CD1c-positive myeloid dendritic cell (primary cell): ENCODE results near the gene ALK.
"Not testable (repeated sequence)": the region's sequence is repeated elsewhere in the genome, so short reads cannot be mapped to it uniquely, and the experiment has no call there.

Source experiments
- DNase-seq: peaks from one replicate; pipeline ENCODE4 v3.0.0-alpha.2; 2016; ENCODE audit errors: extremely low spot score

The ALK gene

DNA sequence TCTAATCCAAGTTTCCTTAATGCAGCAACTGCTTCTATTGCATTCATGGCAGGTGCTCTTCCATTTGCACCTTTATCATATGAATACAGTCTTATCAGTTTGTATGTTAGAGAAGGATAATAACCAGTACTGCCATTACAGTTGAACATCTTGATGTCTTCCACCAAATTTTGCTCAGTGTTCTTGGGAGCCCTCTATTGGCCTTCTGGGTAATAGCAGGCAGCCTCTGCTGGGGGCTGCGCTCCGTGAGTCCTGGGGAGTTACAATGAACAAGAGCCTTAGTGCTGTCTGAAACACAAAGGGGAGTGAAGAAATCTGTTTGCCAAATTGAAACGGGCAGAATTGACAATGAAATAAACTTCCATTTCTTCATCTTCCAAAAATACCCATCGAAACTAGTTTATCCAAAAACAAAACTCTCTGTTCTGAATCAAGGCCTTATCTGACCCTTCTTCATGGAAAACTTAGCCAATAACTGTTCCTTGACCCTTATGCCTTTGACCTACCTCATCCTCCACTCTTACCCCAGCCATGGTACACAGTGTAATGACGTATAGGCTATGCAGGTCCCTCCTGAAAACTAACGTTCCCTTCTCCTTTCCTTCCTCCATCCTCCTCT lies 79.9 kb downstream of the ALK start:
- peak; percentile 41 for DNase-seq

DNA sequence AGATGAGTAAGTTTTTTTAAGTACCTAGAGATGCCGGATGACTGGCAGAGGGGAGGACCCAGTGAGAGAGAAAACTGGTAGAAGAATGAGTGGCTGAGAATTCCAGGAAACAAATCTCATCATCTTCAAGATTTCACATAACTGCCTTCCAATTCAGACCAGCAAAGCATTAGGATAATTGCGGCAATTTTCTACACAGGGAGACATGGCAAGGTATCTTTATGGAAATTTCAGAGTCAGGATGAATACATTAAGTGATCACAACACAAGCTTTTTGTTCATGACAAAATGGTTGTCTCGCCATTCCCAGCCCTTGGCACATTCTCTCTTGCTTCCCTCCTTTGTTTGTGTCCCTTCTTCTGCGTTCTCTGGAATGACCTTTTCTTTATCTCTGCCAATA lies 82.1 kb downstream of the ALK start:
- DNase-seq: no peak

DNA sequence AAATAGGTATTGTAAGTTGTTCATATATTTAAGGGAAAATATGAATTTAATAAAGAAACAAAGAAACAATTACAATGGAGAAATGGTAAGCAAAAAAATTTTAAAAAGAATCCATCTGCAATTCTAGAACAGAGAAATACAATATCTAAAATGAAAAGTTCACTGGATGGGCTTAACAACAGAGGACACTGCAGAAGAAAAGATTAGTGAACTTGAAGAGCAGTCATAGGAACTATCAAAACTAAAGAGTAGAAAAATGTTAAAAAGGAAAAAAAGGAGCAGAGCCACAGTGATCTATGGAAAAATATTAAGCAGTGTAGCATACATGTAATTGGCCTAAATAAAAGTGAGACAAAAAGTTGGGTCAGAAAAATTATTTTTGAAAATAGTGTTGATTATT lies 83.5 kb downstream of the ALK start:
- DNase-seq: no peak

DNA sequence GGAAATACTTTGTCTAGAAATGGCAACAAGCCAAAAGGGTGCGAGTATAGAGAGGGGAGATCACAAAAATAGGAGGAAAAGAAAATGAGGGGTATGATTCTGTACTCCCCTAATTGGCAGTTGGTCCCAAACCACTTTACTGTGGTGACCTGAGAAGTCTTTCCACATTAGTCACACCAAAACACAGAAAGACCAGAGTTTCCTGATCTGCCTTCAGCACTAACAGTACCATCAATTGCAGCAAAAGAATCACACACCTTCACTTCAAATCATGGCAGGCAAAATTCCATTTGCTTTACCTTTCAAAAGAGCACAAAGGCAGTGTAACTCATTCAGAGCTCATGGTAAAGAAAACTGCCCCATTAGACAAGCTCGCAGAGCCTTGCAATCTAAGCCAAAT lies 86.8 kb downstream of the ALK start:
- DNase-seq: no peak

DNA sequence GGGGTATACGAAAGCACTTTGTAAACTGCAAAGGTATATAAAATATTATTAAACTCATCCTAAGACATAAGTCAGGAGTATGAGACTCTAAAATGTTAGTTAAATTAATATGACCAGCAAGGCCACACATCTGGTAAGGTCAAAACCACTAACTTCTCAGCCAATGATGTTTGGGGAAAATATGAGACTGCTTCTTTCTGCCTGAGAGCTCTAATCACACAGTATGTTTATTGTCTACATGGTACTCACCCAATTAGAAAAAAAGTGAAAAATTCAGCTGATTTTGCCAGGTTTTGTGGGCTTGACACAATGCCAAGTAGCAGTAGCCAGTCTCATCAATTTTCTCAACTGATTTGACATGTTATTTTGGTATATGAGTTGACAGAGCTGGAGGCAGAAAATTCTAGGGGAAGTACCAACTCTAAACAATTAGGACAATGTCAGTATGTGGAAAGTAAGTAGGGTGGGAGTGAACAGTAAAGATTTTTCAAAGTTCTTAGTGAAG lies 87.3 kb downstream of the ALK start:
- no peak for DNase-seq

DNA sequence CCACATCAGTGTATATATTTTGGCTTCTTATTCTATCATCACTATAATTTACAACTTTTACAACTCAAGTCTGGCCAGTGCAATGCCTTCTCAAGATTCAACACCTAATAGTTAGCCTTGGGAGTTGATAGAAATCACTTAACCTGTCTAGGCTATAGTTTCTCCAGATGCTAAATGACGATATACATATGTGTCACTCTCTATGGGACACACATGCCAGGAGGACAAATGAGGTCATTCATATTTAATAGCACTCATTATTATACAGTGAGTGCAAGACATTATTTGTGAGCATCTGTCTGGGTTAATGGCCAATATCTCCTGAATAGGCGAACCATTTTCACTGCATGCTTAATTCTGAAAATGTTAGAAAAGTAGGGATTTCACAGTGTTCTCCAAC lies 89.8 kb downstream of the ALK start:
- DNase-seq: no peak

DNA sequence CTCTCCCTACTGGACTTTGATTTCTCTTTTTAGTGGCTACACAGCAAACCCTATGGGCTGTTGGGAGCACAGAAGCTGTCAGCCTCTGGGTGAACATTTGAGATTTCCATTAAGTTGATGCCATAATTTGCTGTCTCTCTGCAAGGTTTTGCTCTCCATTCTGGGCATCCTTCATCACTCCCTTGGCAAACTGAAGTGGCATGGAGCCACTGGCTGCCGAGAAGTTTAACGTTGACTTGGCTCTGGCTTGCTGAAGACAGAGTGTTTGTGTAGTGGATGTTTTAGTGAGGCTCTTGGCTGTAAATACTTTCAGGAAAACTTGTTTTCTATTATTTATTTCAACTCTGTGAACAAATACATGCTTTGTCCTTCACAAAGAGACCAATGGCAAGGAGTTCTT lies 91.5 kb downstream of the ALK start:
- DNase-seq: no peak

DNA sequence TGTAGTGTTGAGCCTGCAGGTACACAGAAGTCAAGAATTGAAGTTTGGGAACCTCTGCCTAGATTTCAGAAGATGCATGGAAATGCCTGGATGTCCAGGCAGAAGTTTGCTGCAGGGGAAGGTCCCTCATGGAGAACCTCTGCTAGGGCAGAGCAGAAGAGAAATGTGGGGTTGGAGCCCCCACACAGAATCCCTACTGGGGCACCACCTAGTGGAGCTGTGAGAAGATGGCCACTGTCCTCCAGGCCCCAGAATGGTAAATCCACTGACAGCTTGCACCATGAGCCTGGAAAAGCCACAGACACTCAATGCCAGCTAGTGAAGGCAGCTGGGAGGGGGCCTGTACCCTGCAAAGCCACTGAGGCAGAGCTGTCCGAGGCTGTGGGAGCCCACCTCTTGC lies 97.2 kb downstream of the ALK start:
- not testable (repeated sequence) for DNase-seq

DNA sequence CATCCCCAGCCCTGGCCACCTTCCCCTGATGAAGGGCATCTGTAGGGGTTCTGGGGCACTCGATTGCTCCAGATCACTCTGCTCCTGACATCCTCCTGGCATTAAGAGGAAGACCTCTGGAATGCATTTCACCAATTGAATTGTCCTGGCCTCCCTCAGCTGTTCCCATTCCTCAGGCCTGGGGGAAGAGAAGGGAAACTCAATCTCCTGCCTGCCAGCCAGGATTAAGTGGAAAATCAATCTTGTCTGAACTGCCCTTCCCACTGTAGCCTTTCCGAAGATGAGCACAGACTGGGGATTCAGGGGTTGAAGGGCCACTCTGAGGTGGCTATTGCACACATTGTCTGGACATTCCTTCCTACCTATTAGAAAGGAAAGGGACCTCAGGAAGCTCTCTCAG lies 99.8 kb downstream of the ALK start:
- no peak for DNase-seq

DNA sequence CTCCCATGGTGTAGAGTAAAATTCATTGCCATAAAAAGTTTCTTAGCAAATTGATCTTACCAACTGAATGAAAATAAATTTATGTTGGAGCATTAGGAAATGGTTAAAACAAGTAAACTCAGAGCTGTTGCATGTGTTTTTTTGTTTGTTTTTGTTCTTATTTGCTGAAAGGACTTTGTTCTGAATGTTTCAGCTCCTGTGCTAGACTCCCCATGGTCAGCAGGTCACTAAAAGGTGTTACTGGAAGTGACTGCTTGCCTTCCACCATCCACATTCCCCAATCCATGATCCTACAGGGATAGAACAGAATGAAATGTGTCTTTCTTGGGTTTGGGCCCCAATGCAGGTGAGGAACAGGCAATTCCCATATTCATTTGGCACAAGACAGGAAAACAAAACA lies 101.8 kb downstream of the ALK start:
- no peak for DNase-seq

DNA sequence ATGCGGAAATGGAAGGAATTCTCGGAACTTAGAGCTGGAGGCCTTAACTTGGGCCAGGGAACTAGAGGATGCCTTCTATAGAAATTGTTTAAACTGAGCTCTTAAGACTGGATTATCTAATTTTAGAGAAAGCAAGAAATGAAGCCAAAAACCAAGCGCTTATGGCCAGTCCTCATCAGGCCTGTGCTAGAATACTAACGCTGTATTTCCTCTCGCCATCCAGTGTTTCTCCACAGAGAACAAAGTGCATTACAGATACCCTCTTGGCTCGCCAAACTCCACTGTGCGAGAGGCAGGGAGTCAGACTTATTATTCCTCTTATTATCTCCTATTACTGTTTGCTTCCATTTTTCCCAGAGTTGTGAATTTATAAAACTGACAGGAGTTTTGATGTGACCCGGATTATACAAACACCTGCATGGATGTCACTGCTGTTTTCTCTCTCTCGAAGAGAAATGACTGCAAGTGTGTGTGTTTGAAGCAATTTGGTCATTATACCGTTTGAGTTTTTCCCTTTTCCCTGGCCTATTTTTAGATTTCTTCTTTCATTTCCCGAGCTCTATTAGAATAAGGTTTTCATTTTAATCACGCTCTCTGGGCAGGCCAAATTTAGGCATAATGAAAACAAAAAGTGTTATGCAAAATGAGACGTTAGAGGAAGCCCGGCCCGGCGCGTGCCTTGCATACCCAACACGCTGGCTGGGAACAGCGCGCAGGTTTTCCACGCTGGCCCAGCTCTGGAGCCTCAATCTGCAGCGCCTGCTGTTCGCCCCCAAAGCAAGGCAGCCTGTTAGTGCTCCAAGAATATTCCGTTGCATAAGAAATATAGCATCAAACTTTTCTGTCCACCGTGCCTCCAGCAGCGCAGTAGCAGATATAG lies 103.3 kb downstream of the ALK start:
- DNase-seq: no peak

DNA sequence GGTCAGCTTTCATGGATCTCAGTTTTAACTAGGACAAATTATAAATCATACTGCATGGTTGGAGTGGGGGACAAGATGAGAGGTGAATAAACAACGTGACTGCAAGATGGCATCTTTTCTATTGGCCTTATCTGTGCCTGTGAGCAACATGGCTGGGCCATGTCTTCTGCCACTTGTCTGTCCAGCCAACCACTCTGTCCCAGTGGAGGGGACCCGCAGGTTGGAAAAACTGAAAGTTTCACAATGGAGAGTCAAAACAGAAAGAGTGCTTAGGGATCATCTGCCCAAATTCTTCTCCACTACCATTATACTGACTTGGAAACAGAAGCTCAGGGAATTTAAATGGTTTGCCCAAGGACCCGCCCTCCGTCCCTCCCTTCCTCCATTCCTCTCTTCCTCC lies 104.1 kb downstream of the ALK start:
- no peak for DNase-seq

DNA sequence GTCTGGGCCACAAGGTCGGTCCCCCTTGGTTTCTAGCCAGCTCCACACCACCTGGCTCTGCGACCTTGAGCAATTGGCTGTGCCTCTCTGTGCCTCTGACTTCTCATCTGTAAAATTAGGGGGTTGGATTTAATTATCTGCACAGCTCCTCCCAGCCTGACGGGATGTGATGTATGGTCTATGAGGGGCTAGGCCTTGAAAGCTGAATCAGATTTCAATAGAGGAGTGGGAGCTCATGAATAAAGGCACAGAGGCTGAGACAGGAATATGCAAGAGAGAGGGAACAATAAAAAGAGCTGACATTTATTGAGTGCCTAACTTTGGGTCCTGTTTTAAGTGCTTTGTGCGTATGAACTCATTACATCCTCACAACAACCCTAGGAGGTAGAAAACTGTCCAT lies 104.7 kb downstream of the ALK start:
- no peak for DNase-seq

DNA sequence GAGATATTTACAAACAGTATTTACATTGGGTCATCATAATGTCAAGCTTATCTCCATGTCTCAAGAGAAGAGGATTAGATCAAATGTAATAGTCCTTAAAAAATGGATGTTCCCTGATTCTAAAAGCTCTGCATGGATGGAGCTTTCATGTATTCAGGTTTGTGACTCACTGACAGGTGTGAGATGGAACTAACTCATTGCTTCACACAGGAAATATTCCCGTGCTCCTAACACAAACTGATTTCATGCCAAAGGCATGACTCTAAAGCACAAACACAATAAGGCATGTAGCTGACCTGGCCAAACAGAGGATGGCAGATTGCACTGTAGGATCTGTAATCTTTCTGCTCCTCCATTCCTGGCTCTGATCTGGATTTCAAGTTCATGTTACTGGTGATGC lies 110.0 kb downstream of the ALK start:
- no peak for DNase-seq

DNA sequence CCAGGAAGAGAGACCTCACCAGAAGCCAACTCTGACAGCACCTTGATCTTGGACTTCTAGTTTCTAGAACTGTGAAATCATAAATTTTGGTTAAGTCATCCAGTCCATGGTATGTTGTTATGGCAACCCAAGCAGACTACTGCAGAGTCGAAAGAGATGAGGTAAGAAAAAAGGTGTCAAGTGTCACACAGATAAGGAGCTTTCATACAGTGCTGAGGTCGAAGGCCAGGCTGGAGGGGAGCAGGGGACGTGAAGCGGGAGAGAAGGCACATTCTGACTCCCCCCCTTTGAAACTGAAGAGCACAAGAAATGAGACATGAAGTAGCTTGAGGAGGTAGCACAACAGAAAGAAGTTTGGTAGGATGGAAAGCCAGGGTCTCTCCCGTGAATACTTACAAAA lies 110.4 kb downstream of the ALK start:
- DNase-seq: no peak

DNA sequence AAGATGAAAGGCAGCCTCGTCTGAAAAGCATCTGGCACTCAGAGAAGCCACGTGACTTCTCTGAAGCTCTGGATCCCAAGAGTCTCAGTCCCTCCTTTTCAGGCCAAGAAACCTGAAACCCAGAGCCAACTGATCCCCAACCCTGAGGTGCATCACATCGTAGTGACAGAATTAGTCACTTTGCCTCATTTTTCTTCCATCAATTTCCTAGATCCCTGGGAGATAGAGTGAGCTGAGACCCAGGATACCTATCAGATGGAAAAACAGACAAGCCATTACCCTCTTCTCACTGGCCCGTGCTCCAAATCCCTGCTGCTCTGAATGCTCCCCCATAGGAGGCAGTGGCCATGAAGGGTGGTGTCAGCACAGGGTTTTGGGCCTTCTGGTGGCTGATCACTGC lies 113.1 kb downstream of the ALK start:
- DNase-seq: no peak

DNA sequence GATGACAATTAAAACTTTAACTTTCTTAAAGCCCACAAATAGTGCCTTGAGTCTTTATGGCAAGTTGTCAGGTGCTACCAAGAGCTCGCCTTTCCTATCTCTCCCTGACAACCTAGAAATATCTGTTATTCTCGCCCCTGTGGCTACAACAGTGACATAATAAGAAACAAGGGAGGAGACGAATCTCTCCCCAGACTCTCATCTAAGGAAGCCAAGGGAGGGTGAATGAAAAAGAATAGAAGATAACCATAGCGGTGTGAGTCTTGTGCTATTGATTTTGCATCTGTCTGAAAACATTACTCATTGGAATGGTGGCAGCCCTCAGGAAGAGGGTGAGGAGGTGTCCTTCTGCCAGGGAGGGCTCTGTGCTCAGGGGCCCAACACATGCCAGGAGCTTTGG lies 114.3 kb downstream of the ALK start:
- no peak for DNase-seq

DNA sequence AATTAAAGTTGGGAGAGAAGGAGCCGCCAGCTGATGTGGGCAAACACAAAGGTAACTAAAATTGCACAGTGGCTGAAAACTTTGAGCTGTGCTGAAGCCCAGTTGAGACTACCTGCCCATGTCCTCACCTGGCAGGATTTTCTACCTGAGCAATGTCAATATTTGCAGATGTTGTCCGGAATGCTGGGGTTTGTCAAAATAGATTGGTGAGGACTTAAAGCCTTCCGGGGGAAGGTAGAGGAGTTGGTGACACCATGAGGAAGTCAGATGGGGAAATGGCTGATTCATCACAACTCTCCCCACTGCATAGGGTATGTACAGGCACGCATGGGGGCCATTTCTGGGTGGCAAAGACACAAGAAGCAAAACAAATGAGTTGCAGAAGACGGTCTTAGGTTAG lies 114.9 kb downstream of the ALK start:
- DNase-seq: no peak

DNA sequence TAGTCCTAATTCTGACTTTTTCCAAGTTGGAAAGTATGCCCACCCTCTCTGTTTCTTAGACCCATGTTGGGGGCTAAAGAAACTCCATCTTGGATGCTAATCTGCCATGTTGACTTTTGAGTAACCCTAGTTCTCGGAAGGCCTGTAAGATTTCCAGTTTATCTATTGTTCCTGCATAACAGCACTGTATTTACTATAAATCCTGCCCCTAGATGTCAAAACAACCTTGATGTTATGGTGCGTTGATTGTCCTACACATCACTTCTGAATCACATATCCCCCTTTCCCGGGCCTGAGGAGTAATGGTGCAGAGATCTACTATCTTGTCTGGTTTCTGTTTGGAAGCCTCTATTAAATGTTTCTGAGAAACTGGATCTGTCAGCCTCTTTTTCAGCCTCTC lies 116.7 kb downstream of the ALK start:
- DNase-seq: no peak

DNA sequence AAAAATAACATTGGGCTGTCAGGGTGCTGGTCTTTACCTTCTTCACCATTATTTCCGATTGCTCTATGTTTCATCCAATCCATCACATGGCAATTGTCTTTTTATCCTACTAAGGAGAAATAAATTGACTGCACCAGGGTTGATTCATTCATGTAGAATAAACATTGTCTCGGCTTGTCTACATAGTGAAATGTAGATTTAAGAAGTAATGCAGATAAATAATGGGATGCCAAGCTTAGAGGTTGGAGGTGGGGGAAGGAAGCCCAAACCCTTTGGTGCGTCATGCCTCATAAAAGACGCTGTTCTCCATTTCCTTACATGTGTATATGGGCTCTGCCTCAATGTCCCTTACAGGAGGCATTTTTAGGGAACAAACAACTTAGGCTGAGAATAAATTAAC lies 117.8 kb downstream of the ALK start:
- no peak for DNase-seq

DNA sequence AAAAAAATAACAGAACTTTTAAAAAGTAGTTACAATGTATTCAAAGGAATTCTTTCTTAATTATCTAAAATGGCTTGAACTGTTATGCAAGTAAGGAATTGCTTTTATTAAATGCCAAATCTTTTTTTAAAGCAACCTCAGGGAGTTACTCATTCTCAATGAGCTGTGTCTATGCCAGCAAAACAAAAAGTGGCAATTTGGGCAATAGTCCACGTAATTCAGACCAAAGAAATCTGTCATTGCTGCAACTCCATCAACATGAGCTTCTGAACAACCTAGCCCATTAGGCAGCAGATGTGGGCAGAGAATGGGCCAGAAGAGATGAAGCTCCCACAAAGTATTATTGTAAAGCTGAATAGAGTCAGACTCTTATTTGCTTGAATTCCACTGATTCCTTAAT lies 118.4 kb downstream of the ALK start:
- DNase-seq: no peak

DNA sequence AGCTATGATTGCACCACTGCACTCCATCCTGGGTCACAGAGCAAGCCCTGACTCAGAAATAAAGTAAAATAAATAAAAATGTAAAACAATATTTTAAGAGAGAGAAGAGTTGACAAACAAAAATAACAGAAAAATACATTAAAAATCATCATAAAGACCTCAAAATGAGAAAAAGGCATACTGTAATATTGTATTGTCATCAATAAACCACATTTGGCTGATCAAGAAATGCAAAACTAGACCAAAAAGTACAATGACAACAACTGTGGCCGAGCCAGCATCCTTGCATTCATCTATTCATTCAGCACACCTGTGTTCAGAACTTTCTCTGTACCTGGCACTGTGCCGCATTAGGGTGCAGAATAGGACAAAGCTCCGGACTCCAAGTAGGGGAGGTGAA lies 121.8 kb downstream of the ALK start:
- DNase-seq: no peak

DNA sequence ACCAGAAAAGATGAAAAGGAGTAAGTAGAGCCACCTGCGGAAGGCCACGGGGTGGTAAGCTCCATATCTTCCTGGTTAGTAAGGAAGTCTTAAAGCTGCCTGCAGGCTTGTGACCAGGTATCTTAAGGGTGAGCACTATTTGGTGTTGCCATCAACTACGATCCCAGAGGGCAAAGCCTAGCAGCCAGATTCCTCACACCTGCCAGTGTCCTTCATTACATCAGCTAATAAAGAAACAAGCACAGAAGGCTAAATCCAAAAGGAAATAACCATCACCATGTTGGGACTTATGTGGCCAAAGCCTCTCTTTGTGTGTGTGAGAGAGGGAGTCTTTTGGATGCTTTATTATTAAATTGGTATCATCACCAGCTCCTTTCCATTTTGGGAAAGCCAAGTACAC lies 123.5 kb downstream of the ALK start:
- no peak for DNase-seq

DNA sequence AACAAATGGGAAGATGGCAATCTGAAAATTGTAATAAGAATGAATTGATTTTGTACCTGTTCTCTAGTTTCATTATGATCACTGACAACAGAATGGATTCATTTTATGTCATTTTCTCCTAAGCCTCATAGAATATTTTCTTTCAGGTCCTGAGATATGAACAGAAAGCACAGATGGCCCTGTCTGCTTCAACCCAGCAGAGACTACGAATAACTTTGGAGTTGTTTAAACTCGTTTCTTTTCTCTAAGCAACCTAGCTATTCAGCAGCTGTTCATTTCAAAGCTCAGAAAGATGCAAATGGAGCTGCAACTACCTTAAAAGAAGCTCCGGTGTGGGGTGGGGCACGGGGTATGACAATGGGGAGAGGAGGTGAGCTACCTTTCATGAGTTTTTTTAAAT lies 124.9 kb downstream of the ALK start:
- DNase-seq: no peak
